Hepatocyte (in vitro differentiated cells): Measurements from ENCODE around the gene RCL1.

Experiments
- EZH2phosphoT487 ChIP-seq: fragments of 200-600 bp; sonication (generic); IDR thresholded peaks from one replicate; pipeline ENCODE4 v1.6.1; 2018; ENCODE audit warnings: antibody characterized with exemption, mild to moderate bottlenecking, low read depth, moderate library complexity; ENCODE audit not compliant: unreplicated experiment, severe bottlenecking
- TF ChIP-seq, protein P1 (sequence below): fragments of 200-600 bp; sonication (generic); IDR thresholded peaks from 2 replicates; pipeline ENCODE4 v1.5.1; 2016; ENCODE audit warnings: antibody characterized with exemption, mild to moderate bottlenecking; ENCODE audit not compliant: poor library complexity

DNA sequence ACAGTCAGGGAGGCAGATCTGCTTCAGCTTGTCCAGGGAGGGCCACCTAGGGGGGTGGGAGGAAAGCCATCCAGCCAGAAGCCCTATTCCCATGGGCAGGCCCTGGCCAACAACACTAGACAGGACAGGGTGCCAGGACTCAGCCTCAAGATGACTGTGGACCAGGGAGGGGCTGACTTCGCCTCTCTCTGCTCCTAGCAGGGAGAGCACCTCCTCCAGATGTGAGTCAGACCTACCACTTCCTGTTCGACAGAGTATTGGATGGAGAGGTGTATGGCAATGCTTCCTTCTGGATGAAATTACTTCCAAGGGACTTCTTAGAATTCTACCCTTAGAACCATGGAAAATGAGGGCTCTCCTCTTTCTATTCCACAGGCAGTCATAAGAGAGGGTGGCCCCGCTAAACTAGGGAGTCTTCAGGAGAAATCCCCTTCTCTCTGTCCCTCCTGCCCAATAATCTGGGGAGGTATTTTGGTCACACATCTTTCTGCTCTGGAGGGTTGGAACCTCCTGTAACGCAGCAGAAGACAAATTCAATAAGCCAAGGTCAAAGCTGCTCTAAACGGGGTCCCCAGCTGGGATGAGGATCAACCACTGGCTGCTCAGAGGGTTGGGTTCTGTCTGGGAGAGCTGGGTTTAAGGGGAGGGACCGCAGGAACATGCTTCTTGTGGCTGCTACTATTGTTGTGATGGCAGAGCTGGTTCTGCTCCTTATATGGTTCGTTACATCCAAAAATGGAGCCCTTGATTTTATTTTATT, 23.2 kb upstream of the RCL1 start:
- no peak for TF ChIP-seq EZH2phosphoT487
- TF ChIP-seq, protein P1, sequence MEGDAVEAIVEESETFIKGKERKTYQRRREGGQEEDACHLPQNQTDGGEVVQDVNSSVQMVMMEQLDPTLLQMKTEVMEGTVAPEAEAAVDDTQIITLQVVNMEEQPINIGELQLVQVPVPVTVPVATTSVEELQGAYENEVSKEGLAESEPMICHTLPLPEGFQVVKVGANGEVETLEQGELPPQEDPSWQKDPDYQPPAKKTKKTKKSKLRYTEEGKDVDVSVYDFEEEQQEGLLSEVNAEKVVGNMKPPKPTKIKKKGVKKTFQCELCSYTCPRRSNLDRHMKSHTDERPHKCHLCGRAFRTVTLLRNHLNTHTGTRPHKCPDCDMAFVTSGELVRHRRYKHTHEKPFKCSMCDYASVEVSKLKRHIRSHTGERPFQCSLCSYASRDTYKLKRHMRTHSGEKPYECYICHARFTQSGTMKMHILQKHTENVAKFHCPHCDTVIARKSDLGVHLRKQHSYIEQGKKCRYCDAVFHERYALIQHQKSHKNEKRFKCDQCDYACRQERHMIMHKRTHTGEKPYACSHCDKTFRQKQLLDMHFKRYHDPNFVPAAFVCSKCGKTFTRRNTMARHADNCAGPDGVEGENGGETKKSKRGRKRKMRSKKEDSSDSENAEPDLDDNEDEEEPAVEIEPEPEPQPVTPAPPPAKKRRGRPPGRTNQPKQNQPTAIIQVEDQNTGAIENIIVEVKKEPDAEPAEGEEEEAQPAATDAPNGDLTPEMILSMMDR = no peak
